Kidney (tissue), 14 donors: ENCODE results near the gene TXNDC17. TPM values are rescaled to one million over a fixed set of nuclear protein-coding genes. Genes with fewer than 3 reads are reported as not detected.

ENCODE experiments used
- DNase-seq, 5 donors: peaks; one replicate each; pipeline ENCODE4 v3.0.0-alpha.2; 2013 to 2020
- FAIRE-seq: peaks from 2 replicates; lab custom pipeline; 2012; peaks lifted over from hg19 to GRCh38; lab: Jason Lieb, UNC
- H3K27ac ChIP-seq, 2 donors: one replicate each; pipeline ENCODE4 v1.7.0; 2013; ENCODE audit warnings: low read depth in 2 of 2, low read length in 2 of 2, inconsistent platforms in 1 of 2
- H3K27me3 ChIP-seq: one replicate; pipeline ENCODE4 v1.7.1; 2013; ENCODE audit warnings: low read length, inconsistent platforms; ENCODE audit not compliant: control insufficient read depth, insufficient read depth
- H3K36me3 ChIP-seq, 3 donors: one replicate each; pipeline versions ENCODE4 v1.7.0 to v1.7.1; 2013; ENCODE audit warnings: low read length in 3 of 3, control low read depth in 1 of 3, inconsistent platforms in 1 of 3; ENCODE audit not compliant: insufficient read depth in 3 of 3, control insufficient read depth in 2 of 3
- H3K4me1 ChIP-seq, 3 donors: one replicate each; pipeline versions ENCODE4 v1.7.0 to v1.7.1; 2013; ENCODE audit warnings: low read length in 3 of 3, inconsistent platforms in 1 of 3, low read depth in 1 of 3; ENCODE audit not compliant: control insufficient read depth in 2 of 3, insufficient read depth in 2 of 3
- H3K4me3 ChIP-seq, 3 donors: one replicate each; pipeline versions ENCODE4 v1.7.0 to v1.8.1; 2013; ENCODE audit warnings: low read length in 3 of 3, control low read depth in 1 of 3, inconsistent platforms in 1 of 3
- H3K9ac ChIP-seq, 3 donors: one replicate each; pipeline versions ENCODE4 v1.7.0 to v1.7.1; 2013; ENCODE audit warnings: low read length in 3 of 3, control low read depth in 1 of 3, inconsistent platforms in 1 of 3
- H3K9me3 ChIP-seq, 3 donors: one replicate each; pipeline versions ENCODE4 v1.7.0 to v1.7.1; 2013; ENCODE audit warnings: low read length in 3 of 3, control low read depth in 1 of 3, inconsistent platforms in 1 of 3; ENCODE audit not compliant: control insufficient read depth in 2 of 3, insufficient read depth in 1 of 3
- intact Hi-C: fragments of 100-400 bp; cut with DNase I; formaldehyde crosslinking; loops from one replicate; pipeline ENCODE4 v1.11.1; 2022
- polyA plus RNA-seq: library from polyadenylated mRNA; stranded (reverse); fragments of 350-450 nt; fragmentation: Illumina TruSeq; extraction: RNeasy Lipid Tissue Mini Kit (QIAGEN cat#74804); gene quantifications from one replicate; pipeline ENCODE4 v1.2.3, GENCODE V29; 2014; ENCODE audit warnings: low read depth, low replicate concordance; ENCODE audit not compliant: insufficient read depth
- total RNA-seq: library from RNA; stranded (reverse); fragmentation: NEBNext Ultra II Directional; extraction: Animal tissue kit (Norgen Biotek cat#: 25700); gene quantifications from one replicate; pipeline ENCODE4 v1.2.1, GENCODE V29; 2021
- TF ChIP-seq, protein P1 (sequence below): IDR thresholded peaks from 3 replicates; pipeline ENCODE4 v1.5.1; 2012; ENCODE audit warnings: mild to moderate bottlenecking, moderate library complexity, borderline replicate concordance; ENCODE audit not compliant: insufficient read depth; ENCODE audit errors: extremely low read depth
- donor health status: control.
- donor health status: control.
- donor health status: control.
- donor health status: control.
- donor health status: control.
- donor health status: DM: yes; HTN: yes; CAD: no.
- donor health status: Normal renal cell carcinoma (clear cell type).

Gene TXNDC17
- total and polyA plus RNA-seq, 2 donors from 2014 or later, result 56.7 to 394 TPM

DNA sequence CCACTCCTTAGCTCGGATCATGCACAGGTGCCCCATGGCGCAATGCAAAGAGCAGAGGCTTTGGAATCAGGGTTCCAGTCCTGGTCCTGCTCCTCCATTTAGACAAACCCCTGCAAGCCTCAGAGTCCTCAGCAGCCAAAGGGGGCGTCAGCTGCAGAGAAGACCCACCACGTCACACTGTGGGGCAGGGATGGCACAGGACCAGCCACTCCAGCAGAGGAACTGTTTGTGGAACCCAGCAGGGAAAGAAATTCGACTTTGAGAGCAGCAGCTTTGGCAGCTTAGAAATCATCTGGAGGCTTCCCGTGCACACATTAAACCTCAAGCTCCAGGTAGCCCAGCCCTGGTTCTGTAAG lies 35.9 kb downstream of the TXNDC17 start:
- H3K9me3 ChIP-seq, result no peaks in the 10 kb centered on the region
- H3K4me1 ChIP-seq, result no peaks in the 10 kb centered on the region
- FAIRE-seq (no peak), DNase-seq (peak in 1 of 5 donors; percentile 21)
- TF ChIP-seq, protein P1, sequence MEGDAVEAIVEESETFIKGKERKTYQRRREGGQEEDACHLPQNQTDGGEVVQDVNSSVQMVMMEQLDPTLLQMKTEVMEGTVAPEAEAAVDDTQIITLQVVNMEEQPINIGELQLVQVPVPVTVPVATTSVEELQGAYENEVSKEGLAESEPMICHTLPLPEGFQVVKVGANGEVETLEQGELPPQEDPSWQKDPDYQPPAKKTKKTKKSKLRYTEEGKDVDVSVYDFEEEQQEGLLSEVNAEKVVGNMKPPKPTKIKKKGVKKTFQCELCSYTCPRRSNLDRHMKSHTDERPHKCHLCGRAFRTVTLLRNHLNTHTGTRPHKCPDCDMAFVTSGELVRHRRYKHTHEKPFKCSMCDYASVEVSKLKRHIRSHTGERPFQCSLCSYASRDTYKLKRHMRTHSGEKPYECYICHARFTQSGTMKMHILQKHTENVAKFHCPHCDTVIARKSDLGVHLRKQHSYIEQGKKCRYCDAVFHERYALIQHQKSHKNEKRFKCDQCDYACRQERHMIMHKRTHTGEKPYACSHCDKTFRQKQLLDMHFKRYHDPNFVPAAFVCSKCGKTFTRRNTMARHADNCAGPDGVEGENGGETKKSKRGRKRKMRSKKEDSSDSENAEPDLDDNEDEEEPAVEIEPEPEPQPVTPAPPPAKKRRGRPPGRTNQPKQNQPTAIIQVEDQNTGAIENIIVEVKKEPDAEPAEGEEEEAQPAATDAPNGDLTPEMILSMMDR, result no peak
- H3K4me3 ChIP-seq, result no peak overlapping the region
- H3K9ac ChIP-seq, result no peak overlapping the region
- H3K27ac ChIP-seq, result no peak overlapping the region
- no peaks in the 10 kb centered on the region for H3K36me3 ChIP-seq
- intact Hi-C loops, result loop anchor here (10.0 kb wide), 2 partner anchors 148 to 328 kb away; no protein-coding TSS in a partner anchor
- no peaks in the 10 kb centered on the region for H3K27me3 ChIP-seq

DNA sequence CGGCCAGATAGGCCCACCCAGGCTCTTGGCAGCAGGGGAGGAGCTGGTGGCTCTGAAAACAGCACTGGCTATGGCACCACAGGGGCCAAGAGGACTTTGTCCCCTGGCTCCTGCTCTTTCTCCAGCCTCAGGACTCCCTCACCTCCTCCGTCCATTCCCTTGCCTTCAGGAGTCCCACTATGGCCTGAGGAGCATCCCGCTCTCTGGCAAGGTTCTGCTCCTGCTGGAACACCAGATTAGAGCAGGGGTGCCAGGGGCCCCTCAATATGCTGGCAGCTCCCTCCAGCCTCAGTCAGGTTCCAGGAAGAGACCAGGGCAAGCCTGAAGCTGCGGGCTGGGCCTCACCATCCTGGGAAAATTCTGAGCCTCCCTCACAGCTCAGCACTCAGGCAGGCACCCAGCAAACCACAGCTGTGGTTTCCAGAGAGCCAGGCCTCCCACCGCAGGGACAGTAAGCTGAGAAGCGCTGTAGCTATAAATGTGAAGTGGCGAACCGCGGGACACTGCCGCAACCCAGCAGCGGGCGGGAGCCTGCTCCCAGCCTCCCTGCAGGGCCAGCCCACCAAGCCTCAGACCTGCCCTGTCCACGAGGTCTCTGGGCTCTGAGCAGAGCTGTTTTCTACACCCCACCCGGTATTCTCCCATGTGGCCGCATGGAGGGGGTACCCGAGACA lies 36.4 kb downstream of the TXNDC17 start:
- FAIRE-seq (no peak), DNase-seq (peak in 3 of 5 donors; percentile 17 to 39 (median 21))
- no peaks in the 10 kb centered on the region for H3K36me3 ChIP-seq
- no peaks in the 10 kb centered on the region for H3K4me1 ChIP-seq
- intact Hi-C loops, result loop anchor here (10.0 kb wide), 2 partner anchors 148 to 328 kb away; no protein-coding TSS in a partner anchor
- TF ChIP-seq, protein P1, result no peak
- H3K9ac ChIP-seq, result no peak overlapping the region
- no peak overlapping the region for H3K4me3 ChIP-seq
- no peaks in the 10 kb centered on the region for H3K9me3 ChIP-seq
- H3K27me3 ChIP-seq, result no peaks in the 10 kb centered on the region
- no peak overlapping the region for H3K27ac ChIP-seq

DNA sequence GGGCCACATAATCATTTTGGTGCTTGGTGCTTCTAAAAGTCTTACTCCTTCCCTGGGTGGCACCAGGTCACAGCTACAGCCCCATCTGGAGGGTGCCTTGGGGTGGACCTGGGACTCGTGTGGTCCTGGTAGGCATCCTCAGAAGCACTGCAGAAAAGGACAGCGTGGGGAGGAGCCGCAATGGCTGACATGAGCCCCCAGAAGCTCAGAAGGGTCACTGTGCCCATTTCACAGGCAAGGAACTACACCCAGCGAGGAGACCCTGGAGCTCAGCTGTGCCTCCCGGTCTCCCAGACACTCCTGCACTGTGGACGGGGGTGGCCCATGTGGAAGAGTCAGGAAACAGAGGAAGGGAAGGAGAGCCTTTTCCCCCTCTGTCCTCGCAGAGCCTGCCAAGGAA lies 37.1 kb downstream of the TXNDC17 start:
- H3K4me1 ChIP-seq, result no peaks in the 10 kb centered on the region
- intact Hi-C loops, result loop anchor here (10.0 kb wide), 2 partner anchors 147 to 327 kb away; no protein-coding TSS in a partner anchor
- H3K27ac ChIP-seq, result no peak overlapping the region
- H3K9ac ChIP-seq, result no peak overlapping the region
- no peak overlapping the region for H3K4me3 ChIP-seq
- TF ChIP-seq, protein P1, result no peak
- H3K27me3 ChIP-seq, result no peaks in the 10 kb centered on the region
- peak in 1 of 5 donors; percentile 28 for DNase-seq
- H3K9me3 ChIP-seq, result no peaks in the 10 kb centered on the region
- FAIRE-seq, result no peak
- no peaks in the 10 kb centered on the region for H3K36me3 ChIP-seq

DNA sequence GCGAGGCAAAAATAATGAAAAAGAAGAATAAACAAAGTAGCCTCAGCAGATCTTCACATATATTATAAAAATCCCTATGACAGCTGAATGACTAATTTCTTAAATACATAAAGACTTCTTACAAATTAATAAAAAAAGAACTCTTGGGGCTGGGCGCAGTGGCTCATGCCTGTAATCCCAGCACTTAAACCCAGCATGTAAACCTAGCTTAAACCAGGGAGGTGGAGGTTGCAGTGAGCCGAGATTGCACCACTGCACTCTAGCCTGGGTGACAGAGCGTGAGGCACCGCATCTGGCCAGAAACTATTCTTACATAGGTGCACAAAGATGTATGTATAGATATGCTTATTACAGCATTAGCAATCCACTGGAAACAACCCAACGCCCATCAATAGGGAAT lies 38.4 kb downstream of the TXNDC17 start:
- no peak overlapping the region for H3K27ac ChIP-seq
- intact Hi-C loops, result loop anchor here (10.0 kb wide), 2 partner anchors 146 to 326 kb away; no protein-coding TSS in a partner anchor
- H3K9ac ChIP-seq, result no peak overlapping the region
- no peaks in the 10 kb centered on the region for H3K4me1 ChIP-seq
- no peak overlapping the region for H3K4me3 ChIP-seq
- no peaks in the 10 kb centered on the region for H3K36me3 ChIP-seq
- FAIRE-seq, result no peak
- H3K27me3 ChIP-seq, result no peaks in the 10 kb centered on the region
- TF ChIP-seq, protein P1, result no peak
- peak in 1 of 5 donors; percentile 3 for DNase-seq
- no peaks in the 10 kb centered on the region for H3K9me3 ChIP-seq
